CD4-positive, alpha-beta T cell treated with Interleukin-17A for 1 hour (primary cell): ENCODE measurements around the gene CELSR1.

ENCODE experiments used
- DNase-seq: peaks from one replicate; pipeline ENCODE4 v3.0.0-alpha.2; 2020

The CELSR1 gene

DNA sequence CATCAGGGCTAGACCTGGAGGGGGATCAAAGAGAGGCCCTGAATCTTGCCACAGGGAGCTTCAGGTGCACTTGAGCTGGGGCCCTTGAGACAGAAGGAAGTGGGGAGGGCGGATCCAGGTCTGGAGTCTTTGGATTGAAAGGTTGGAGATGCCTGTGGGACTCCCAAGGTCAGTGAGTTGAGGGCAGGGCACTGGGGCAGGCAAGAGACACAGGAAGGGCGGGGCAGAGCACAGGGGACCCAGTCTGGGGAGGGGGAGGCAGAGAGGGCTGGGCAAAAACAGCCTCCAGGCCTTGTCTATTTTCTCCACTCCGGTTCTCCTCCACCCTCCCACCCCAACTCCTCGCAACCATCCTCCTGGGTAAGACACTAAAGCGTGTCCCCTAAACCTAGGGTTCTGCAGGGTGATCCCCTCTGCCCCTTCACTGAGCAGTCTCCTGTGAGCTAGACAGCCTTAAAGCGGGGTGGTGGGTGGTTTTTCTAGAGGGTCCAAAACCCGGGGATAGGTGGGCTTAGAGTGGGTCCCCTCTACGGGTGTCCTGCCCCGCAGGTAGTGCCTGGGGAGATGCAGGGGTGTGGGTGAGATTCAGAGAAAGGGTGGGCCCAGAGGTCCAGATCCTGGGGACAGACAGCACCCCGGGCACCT lies 38.6 kb upstream of the CELSR1 start:
- no peak for DNase-seq

DNA sequence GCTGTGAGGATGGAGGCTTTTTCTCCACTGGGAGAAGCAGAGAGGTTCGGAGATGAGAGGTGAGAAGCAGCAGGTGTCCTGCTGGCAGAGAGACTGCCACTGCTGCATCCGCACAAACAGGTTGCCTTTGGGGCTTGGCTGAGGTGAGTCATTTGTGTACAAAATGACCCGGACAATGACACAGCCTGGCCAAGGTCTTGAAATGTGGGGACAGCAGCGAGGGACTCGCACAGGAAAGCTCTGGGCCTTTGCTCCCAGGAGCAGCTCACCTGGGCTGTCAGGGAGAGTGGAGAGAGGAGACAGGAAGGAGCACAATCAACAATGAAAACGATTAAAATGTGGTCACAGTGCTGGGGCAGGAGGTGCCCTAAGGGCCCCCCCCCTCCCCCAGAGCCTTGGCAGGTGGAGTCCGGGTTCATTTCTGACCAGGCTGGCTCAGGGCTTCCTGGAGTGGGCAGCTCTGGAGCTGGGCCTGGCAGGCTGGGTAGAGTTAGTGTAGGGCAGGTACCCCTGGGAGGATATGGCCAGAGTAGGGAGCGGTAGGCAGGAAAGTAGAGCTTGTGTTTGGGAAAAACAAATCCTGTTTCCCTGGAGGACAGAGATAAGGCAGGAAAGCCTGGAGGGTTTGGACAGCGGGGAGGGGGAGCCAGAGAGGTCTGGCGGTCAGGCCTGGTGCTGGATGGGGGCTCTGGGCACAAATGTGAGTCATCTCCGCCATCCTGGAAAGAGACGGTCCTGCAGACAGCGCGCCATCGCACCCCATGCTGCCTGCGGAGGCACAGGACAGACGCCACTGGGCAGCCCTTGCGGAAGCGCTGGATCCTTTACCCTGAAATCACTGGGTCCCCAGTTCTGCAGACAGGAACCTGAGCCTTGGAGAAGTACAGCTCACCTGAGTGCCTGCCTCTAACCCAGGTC lies 37.8 kb upstream of the CELSR1 start:
- DNase-seq, result no peak

DNA sequence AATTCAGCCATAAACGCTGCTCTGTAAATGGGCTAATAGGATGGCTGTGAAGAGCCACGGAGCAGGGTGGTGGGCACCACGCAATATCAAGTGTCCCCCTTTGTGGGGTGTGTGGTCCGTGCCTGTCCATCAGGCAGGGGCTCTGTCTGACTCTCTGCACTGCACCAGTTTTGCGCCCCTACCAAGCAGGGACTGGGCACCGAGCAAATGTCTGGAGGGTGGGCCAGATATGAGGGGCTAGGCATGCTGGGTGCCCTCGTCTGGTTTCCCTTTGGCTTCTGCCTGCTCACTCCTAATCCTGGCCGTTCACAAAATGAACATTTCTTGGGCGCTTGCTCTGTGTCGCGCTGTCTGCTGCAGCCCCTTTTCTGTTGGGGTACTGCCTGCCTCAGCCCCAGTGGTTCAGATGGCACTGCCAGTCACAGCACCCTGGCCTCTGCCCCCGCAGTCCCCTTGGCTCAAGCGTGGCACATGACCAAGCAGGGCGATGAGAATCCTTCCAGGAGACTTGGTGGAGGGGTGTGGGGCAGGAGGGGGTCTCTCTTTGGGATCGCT lies 37.1 kb upstream of the CELSR1 start:
- DNase-seq, result no peak

DNA sequence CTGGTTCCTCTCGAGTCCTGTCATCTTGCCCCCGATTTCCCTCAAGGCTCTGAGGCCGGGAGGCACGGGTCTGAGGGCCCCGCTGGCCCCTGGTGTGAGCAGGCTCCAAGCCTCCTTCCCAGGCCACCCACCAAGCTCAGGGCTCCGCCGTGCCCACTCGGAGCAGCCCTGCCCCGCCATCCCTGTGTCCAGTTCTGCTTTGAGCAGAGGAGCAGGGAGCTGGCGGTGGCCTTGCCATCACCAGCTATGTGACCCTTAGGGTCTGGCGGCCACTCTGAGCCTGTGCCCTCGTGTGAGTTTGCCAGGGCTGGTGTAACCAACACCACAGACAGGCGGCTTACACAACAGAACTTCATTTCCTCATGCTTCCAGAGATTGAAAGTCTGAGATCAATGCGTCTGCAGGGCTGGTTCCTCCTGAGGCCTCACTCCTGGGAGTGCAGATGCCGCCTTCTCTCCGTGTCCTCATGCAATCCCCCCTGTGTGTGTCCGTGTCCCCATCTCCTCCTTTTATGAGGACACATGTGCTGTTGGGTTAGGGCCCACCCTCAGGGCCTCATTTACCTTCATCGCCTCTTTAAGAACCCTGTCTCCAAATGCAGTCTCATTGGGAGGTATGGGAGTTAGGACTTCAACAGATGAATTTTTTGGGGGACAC lies 36.5 kb upstream of the CELSR1 start:
- DNase-seq, result no peak

DNA sequence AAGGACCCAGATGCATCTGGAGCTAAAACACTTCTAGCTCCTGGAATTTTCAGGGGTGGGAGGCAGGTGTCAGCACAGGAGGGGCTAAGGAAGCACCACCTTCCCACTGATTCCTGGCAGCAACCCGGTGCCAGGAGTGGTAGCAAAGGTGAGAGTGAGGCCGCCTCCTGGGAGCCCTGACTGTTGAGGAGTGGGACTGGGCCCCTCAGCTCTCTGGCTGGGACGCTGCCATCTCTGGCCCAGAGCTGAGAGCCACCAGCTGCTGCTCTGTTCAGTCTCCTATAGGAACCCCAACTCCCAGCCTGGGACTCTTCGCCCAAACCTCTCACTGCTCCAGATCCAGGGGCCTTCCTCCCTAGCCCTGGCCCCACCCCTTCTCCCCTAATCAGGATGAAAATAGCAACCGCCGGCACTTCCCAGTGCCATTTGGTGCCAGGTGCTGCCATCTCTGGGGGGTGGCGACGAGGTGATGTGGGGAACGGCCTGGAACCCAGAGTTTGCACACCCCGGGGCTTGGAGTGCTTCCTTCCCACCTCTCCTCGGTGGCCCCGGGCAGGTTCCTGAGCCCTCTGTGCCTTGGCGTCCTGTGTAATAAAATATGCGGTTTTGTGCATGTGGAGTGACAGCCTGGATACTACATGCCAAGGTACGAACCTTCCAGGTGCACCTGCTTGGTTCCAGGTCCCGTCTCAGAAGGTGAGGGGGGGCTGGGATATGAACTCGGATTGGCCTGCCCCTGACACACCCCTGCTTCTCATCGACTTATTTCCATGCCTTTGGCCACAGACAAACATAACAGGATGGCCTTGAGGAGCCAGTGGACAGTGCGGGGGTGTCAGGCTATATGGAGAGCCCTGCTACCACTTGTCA lies 35.7 kb upstream of the CELSR1 start:
- DNase-seq, result no peak

DNA sequence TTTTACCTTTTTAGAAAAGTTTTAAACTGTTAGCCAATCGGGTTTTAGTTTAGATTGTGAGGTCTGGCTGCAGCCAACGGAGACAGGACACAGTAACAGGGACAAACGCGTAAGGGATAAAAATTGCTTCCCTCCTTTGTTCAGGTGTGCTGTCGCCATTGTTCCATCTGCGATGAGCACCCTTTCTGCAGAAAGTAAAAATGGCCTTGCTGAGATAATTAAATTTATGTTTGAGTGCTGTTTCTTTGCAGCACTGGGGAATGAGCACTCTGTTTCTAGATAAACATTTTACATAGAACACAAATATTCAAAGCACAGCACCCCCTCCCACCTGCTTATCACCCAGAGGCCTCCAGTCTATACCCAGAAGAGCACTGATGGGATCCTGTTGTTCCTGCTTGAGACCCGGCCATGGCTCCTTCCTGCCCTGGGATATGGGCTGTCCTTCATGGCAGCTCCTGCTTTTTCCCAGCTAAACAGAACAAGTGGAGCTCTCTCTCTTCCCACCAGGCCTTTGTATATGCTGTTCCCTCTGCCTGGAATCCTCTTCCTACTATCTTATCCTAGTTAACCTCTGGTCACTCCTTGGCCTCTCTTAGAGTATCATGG lies 34.3 kb upstream of the CELSR1 start:
- DNase-seq, result no peak

DNA sequence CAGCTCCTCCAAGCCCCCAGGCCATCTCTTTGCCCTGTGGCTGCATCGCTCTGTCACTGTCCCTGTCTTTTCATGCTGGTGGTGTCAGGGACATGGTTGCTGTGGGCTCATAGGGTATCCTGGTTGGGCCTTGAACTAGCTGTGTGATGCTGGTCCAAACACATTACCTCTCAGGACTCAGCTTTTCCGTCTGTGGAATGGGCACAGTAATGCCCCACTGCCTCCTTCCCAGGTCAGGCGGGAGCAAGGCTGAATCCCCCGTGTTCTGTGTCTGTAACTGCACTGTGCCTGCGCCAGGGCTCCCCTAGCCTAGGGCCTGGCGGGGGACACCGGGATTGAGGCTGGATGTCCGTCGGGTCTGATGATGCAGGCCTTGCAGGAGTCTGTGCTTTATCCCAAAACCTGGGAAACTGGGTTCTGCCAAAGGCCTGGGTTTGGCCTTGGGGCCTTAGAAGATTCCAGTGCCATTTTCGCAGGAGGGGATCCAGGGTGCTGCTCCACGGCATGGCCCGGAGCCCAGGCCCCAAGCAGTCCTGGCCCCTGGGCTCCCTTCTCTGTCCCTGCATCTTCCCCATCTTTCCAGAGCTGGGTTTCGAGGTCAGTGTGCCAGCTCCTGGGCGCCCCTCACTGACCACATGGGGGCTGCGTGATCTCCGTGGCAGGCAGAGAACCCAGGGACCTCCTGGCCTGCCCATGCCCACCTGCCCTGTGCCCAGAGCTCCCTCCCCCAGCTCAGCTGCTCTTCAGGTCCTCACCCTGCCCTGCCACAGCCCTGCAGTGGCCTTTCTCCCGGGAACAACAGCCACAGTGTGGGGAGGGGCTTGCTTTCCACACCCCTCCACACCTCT lies 32.7 kb upstream of the CELSR1 start:
- DNase-seq, result no peak

DNA sequence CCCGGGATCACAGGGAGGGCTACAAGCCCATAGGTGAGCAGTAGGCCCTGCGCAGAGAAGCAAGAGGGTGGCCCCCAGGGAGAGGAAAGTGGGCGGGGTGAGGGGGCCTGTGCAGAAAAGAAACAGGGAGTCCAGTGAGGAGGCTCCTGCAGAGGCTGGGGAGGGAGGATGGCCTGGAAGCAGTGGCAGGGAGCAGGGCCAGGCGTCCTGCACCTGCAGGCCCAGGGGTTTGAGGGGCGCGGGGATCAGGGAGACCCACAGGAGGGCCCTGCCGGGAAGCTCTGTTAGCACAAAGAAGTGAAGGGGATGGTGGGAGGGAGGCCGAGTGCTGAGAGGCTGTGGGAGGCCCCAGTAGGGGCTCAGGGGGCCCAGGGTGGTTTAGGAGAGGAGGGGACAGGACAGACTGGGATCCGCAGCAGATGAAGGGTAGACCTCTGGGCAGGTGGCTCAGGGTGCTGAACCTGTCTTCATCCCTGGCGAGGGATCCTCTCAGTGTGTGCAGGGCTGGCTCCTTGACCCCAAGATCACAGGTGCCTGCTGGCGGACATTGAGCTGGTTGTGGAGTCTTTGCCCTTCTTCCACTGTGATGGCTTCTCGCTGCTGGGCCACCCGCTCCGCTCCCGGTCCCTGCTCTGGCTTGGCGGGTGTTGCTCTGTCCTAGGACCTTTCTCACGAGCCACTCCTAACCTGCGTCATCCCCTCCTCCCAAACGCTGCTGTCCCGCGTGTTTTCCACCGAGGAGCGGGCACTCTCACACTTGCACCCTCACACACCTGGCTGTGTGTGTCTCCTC lies 31.8 kb upstream of the CELSR1 start:
- no peak for DNase-seq

DNA sequence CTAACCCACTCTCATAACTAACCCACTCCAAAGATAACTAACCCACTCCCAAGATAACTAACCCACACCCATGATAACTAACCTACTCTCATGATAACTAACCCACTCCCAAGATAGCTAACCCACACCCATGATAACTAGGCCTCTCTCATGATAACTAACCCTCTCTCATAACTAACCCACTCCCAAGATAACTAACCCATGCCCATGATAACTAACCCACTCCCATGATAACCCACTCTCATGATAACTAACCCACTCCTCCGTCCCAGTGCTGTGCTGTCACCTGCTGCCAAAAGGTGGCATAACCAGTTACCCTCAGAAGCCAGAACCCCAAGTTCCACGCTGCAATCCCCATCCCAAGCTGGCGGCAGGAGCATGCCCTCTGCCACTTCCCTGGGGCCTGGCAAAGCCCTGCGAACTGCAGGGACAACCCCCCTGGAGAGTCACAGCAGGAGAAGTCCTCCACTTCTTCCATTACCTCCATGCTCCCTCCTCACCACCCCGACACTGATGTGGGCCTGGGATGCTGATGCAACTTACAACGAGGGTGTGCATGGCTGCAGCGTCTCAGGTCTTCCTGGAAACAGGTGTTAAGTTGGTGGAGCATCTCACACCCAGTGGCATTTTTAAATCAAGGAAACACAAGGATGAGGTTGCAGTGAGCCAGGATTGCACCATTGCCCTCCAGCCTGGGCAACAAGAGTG lies 30.8 kb upstream of the CELSR1 start:
- DNase-seq, result no peak

DNA sequence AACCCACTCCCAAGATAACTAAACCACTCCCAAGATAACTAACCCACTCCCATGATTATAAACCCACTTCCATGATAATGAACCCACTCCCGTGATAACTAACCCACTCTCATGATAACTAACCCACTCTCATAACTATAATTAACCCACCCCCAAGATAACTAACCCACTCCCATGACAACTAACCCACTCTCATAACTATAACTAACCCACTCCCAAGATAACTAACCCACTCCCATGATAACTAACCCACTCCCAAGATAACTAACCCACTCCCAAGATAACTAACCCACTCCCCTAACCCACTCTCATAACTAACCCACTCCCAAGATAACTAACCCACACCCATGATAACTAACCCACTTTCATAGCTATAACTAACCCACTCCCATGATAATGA lies 30.1 kb upstream of the CELSR1 start:
- DNase-seq, result no peak

DNA sequence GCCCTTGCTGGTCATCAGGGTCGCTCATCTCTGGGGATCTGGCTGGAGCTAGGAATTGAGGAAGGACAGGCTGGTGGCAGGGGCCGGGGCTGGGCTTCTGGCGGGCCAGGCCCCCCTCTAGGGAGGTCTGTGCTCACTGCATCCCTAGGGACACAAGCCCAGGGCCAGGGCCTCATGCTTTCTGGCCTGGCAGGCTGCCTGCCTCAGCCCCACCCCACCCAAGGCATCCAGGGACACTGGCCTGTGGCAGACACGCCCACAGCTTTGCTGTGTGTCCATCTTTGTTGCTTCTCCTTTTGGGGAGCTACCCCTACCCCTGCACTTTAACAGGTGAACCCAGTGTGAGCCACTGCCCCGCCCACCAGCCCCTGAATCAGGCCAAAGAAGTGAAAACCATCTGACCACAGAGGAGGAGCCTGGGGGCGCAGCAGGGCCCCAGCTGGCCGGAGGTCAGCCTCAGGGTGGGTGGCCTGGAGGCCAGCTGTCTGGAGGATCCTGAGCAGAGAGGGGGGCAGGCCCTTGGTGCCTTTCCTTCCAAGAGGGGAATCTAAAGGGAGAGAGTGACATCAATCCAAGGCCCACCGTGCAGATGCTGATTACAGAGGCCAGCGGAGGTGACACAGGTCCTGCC lies 26.8 kb upstream of the CELSR1 start:
- no peak for DNase-seq

DNA sequence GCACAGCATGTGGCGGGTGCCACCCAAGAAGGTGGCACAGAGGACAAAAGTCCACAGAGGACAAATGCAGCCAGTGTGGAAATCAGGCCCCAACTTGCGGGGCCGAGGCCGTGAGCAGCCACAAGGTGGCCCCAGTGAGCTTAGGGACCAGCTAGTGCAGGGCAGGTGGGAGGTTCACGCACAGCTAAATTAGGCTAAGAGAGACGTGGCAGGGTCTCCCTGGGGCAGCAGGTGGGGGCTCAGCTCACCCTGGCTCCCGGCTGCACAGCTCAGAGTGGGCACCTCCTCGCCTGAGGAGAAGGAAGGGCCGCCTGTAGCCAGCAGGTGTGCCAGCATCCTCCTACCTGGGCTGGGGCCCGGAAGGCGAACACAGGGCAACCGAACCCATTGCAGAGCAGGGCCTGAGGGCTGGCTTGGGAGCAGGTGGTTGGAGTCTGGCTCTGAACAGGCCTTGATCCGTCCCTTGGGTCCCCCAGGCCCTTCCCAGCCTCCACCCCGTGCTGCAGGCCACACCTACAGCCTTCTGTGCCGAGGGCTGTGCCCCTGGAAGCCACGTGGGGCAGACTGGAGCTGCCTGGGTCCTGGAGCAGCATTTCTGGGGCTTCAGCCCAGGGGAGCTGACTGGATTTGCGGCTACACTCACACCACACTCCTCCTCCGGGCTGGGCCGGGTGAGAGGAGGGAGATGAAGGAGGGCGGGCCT lies 26.1 kb upstream of the CELSR1 start:
- DNase-seq, result peak; percentile 76

DNA sequence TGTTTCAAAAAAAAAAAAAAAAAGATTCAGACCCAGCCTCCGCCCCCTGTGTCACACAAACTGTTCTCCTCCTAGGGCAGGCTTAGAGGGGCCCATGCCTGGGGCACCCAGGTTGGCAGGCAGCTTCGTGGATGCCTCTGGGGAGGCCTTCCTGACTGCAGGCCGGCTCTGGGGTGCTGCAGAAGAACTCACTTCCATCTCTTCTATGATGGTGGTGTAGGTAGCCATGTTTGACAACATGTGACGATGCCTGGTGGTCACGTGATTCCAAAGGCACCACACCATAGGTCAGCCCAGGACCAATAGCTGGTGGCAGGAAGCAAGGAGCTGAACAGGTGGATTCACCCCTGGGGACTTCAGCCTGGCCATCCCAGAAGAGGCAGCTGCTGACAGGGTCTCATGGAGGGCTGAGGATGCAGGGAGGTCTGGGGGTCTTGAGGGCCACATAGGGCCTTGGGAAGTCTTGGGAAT lies 24.1 kb upstream of the CELSR1 start:
- DNase-seq, result no peak

DNA sequence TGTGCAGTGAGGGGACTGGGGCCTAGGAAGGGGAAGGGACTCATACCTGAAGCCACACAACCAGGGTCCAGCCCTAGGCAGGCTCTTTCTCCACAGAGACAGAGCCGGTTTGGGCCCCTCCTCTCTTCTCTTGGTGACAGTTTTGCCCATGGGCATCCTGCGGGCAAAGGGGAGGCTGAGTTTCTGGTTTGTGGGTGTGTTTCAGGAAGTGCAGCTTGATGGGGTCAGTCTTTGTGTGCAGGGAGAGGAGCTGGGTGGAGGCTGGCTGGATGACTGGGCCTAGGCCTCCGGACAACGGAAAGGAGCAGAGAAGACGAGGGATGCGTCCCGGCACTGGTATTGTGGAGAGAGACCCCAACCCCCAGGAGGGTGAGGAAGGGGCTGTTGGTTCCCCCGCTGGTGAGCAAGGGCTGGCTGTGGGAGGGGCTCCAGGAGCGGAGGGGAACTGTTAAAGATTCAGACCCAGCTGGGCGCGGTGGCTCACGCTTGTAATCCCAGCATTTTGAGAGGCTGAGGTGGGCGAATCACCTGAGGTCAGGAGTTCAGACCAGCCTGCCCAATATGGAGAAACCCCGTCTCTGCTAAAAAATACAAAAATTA lies 23.4 kb upstream of the CELSR1 start:
- DNase-seq, result no peak

DNA sequence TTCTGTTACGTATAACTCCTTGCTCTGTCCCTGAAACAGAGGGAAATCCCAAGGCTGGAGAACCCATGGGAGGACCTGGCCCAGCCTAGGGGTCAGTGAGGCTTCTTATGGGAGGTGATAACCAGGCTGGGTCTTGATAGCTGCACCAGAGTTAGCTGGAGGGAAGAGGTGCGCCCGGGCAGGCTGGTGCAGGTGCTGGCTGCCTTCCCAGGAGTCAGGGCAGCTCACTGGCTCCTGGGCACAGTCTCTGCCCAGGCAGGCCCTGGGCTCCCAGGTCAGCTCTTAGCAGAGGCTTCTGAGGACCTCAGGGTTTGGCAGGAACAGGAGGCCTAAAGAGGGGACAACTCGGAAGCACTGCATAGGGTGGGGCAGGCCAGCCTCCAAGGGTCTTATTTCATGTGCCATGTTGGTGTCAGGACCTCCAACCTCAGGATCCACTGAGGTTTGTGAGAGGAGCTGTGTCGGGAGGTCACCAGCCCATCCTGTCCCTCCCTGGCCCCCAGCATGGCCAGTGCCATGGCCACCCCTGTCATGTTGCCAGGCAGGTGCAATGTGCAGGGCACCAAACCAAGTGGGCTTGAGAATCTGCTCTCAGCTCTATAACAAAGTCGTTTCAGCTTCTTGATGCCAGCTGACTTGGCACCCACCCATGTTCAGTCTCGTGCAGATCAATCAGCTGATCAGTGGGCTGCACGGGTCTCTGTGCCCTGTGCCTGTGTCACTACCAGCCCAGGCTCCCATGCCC lies 20.5 kb upstream of the CELSR1 start:
- DNase-seq, result no peak

DNA sequence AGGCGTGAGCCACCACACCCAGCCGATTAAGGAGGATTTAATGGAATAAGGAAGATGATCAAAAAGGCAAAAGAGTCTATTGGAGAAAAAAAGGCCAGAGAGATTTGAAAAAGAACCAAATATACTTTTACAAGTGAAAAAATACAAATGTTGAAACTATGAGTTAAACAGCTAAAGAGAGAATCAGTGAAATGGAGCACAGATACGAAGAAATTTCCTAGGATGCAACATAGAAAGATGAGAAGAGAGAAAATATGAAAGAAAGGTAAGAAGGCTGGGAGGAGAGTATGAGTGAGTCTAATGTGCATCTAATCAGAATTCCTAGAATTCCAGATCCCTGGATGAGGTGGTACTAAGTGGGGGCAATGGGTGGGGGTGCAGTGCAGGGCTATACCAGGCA lies 19.4 kb upstream of the CELSR1 start:
- DNase-seq, result no peak

DNA sequence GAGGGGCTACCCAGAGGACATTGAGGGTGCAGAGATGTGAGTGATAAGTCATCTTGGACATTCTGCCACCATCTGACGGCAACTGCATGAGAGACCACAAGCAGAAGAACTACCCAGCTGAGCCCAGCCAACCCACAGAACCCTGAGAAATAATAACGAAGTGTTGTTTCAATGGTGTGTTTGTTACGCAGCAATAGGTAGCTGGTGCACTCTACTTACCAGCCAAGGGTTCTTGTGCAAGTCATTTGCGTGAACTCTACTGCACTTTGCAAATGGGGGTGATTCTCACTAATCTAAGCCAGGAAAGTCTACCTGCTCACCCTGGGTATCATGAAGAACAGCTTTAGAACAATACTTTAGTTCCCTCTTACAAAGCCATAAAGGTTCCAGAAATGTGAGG lies 15.8 kb upstream of the CELSR1 start:
- no peak for DNase-seq
